HG02678 (cell line): ENCODE results near the gene RNGTT.

ENCODE experiments used
- ATAC-seq: cut with Tn5 transposase; IDR thresholded peaks from one replicate; pipeline ENCODE4 v1.9.1; 2021; ENCODE audit warnings: mild to moderate bottlenecking, moderate library complexity; ENCODE audit not compliant: unreplicated experiment

RNGTT gene

DNA sequence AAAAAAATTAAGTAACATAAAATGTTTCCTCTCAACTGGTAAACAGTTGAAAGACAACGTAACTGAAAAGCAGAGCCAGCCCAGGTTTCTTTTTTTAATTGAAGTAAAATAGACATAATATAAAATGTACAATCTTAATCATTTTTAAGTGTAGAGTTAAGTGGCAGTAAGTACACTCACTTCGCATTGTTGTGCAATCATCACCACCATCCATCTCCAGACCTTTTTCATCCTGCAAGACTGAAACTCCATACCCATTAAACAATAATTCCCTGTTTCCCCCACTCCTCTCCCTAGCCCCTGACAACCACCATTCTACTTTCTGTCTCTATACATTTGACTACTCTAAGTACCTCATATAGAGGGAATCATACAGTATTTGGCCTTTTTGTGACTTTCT is 395.7 kb downstream of the RNGTT start:
- ATAC-seq = no peak

DNA sequence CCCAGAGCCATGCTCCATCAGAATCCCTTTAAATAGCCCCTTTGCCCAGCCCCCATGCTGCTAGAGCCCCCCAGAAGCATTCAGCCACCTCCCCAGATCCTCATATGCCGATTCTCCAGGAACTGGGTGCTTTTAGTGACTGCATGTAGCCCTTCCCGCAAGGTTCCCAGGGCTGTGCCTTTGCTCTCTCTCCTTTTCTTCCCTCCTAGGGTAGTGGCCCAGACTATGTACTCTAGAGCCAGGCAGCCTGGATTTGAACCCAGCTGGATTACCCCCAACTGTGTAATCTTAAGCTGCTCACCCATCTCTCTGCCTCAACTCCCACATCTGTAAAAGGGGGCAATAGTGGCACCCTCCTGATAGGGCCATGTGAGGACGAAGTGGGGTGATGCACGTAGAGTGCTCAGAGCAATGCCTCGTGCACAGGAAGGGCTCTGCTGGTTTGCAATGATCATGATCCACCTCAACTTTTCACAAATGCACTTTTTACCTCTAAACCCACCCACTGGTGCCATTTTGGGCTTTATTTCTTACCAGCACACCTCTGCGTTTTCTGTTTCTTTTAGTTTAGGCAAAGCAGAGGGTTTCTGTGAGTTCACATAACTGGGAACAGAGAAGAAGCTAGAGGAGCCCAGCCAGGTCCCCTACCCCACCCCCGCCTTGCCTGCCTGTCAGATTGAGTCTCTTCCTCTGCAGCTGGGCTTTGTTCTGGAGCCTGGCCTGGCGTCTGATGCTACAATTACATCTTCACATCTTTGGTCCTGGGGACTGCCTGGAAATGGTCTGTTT is 396.5 kb downstream of the RNGTT start:
- ATAC-seq = no peak

DNA sequence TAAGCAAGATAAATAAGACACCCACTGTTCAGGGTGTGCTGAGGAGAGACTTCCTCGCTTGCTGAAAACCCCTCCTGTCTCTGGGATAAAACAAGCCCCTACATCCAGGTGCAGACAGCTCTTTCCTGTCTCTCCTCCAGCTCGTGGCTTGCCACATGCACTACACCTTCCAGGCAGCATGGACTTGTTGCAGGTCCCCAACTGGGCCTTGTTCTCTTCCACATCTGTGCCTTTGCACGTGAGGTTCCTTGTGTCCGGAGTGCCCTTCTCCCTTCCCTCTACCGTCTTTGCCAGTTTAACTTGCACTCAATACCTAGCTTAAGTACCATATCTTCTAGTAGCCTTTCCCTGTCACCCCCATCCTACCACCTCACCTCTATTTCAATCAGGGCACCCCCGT is 397.6 kb downstream of the RNGTT start:
- ATAC-seq = no peak

DNA sequence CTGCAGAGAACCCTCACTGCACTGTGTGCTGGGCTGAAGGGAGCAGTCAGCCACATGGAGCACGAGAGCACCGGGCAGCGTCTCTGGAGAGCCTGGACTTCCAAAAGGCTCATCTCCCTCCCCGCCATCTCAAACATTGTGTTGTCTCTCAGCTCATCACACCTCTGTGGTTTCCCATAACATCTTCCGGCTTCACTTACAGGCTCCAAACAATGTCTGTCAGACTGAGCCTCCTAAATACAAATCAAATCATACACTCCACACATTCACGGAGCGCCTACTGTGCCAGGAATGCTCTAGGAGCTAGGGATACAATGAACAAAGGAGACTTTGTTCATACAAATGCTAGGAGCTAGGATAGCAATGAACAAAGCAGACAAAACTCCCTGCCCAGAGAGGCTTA is 398.0 kb downstream of the RNGTT start:
- no peak for ATAC-seq

DNA sequence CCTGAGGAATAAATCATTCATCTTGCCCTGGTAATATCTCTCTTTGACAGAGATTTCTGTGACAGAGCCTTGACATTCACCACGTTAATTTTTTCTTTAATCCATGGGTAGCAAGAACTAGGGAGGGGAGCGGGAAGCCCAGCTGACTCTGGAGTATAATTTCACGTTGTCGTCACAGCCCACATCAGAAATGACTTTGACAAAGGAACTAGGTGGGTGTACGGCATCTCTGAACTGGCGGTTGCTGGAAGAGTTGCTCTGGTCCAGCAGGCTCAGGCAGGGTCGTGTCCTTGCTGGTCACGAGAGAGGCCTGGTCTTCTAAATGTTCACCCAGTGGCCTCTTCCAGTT is 400.2 kb downstream of the RNGTT start:
- no peak for ATAC-seq

DNA sequence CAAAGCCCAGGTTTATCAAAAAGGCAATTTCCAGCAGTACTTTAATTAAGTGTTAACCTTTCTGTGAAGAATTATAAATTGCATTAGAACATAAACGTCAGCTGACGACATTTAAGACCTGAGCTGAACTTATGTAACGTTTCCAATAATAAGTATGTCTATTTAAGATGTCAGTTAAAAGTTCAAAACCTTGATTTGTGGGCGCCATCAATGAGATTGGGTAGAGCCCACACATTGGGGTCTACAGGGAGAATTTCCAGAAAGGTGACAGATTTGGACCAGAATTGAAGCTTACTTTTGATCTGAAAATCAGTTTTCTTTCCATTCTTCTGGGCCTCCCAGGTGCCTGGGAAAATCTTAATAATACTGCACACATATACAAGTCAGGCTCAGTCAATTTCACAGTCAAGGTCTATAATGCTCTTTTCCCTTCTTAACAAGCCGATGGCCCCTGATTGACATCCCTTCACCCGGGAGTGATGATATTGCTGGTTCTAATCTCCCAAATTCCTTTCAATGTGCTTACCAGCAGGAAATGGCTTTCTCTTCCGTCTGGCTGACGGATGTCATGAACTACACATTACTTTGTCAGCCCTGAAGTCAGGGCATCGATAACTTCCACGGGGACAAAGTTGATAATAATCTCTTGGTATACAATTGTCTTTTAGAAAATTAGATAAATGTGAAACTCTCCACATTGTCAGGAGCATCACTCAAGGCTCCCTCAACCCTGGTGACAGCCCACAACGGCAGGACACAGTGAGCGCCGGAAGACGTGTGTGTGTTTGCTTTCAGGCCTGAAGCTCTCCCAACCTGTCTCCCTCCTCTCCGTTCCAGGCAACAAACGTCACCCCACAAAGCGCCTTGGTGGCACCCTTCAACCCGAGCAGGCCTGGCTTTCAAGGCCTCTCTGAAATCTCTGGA is 400.8 kb downstream of the RNGTT start:
- no peak for ATAC-seq

DNA sequence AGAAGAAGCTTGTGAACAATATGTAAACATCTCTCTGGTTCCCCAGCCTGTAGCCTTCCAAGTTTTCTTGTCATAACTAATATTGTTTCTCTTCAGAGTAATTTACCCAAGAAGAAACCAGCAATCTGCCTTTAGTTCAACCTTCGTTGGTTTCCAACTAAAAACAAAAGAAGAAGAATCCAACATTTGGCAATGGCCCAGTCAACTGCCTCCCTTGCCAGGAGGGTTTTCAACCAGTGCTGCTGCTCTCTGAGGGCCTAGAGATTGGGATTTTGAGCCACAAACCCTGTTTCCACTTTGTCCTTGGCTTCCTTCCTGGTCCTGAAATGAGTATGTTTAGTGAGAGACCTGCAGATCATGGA is 401.5 kb downstream of the RNGTT start:
- ATAC-seq = no peak

DNA sequence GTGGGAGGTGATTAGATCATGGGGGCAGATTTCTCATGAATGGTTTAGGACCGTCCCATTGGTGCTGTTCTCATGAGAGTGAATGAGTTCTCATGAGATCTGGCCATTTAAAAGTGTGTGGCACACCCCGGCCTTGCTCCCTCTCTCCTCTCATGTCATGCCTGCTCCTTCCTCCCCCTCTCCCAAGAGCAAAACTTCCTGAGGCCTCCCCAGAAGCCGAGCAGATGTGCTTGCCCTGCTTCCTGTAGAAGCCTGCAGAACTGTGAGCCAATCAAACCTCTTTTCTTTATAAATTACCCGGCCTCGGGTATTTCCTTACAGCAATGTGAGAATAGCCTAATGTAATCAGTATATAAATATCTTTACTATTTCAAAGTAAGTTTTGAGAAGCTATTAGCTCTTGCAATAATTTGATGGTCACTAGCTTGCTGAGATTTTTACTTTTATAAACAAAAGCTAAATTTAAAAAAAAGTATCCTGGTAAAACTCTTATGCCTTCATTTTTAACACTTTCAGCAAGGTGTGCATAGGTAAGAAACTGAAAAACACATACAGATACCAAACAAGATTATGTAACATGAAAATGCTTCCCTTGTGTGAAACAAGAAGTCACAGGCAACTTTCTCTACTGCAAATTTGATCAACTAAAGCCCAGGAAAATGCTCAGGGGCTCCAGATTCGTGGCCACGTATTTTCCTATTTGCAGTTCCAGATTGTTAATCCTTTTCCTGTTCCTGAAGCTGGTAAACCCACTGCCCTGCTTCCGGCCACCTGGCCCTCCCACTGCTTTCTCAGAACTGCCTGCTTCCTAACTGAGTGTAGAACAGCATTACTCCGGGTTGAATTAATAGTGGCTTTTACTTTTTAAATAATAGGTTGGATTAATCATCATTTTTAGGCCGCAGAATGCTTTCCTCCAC is 402.1 kb downstream of the RNGTT start:
- no peak for ATAC-seq
